Ovary (tissue), 3 donors: ENCODE results near the gene LCK.

ENCODE experiments used
- EP300 ChIP-seq: sonication (generic); formaldehyde crosslinking; IDR thresholded peaks from one replicate; pipeline ENCODE4 v1.6.1; 2017; ENCODE audit warnings: antibody characterized with exemption
- POLR2A ChIP-seq: fragments of 450-650 bp; IDR thresholded peaks from one replicate; pipeline ENCODE4 v1.6.1; 2017; ENCODE audit warnings: antibody characterized with exemption, mild to moderate bottlenecking, moderate library complexity
- TF ChIP-seq, protein P1 (sequence below), 3 donors: fragments of 450-650 bp in 2 of 3; fragments of 200-600 bp in 1 of 3; IDR thresholded peaks; one replicate each; pipeline versions ENCODE4 v1.5.1 to v1.8.0; 2016 to 2022; ENCODE audit warnings: antibody characterized with exemption in 3 of 3, mild to moderate bottlenecking in 1 of 3
- donor health status: DM: no; HTN: no; CAD: no.

DNA sequence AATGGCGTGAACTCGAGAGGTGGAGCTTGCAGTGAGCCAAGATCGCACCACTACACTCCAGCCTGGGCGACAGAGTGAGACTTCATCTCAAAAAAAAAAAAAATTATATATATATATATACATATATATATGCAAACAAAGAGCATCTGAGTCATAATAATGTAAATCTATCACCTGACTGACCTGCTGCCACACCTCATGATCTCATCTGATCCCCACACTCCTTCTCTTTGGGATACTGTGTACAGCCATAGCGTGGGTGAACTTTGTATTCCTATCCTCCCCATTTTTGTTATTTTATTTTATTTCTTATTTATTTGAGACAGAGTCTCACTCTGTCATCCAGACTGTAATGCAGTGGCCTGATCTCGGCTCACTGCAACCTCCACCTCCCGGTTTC is 38.2 kb downstream of the LCK start:
- TF ChIP-seq, protein P1, sequence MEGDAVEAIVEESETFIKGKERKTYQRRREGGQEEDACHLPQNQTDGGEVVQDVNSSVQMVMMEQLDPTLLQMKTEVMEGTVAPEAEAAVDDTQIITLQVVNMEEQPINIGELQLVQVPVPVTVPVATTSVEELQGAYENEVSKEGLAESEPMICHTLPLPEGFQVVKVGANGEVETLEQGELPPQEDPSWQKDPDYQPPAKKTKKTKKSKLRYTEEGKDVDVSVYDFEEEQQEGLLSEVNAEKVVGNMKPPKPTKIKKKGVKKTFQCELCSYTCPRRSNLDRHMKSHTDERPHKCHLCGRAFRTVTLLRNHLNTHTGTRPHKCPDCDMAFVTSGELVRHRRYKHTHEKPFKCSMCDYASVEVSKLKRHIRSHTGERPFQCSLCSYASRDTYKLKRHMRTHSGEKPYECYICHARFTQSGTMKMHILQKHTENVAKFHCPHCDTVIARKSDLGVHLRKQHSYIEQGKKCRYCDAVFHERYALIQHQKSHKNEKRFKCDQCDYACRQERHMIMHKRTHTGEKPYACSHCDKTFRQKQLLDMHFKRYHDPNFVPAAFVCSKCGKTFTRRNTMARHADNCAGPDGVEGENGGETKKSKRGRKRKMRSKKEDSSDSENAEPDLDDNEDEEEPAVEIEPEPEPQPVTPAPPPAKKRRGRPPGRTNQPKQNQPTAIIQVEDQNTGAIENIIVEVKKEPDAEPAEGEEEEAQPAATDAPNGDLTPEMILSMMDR (IDR thresholded peaks at IDR 0.05) = no peak
- TF ChIP-seq POLR2A (no peak), EP300 (no peak)
